ENCODE results near the gene SLC15A1. TPM values are rescaled to one million over a fixed set of nuclear protein-coding genes. Genes with fewer than 3 reads are reported as not detected.

SLC15A1 gene
- total RNA-seq, 1 donor from 2014 or later: 1.1 TPM

DNA sequence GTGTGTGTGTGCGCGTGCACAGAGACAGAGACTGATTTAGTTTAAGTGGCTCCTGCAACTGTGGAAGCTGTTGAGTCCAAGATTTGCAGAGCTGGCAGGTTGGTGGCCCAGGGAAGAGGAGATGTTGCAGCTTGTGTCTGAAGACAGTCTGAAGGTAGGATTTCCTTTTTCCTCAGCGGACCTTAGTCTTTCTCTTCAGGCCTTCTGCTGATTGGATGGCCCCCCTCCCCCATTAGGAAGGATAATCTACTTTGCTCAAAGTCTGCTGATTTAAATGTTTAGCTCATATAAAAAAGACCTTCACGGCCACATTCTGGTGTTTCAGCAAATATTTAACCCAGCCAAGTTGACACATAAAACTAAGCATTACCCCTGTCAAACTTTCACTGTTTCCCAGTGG lies 84.3 kb downstream of the SLC15A1 start:
- Histone ChIP-seq H3K4me3 (ENCODE audit: low read depth, low read length) (no peak overlapping the region), H3K36me3 (ENCODE audit: control insufficient read depth, insufficient read depth, low read length) (no peaks in the 10 kb centered on the region), H3K27me3 (ENCODE audit: control insufficient read depth, insufficient read depth, low read length) (no peaks in the 10 kb centered on the region)
- DNase-seq (ENCODE audit: low read depth): no peak
- TF ChIP-seq, protein P1, sequence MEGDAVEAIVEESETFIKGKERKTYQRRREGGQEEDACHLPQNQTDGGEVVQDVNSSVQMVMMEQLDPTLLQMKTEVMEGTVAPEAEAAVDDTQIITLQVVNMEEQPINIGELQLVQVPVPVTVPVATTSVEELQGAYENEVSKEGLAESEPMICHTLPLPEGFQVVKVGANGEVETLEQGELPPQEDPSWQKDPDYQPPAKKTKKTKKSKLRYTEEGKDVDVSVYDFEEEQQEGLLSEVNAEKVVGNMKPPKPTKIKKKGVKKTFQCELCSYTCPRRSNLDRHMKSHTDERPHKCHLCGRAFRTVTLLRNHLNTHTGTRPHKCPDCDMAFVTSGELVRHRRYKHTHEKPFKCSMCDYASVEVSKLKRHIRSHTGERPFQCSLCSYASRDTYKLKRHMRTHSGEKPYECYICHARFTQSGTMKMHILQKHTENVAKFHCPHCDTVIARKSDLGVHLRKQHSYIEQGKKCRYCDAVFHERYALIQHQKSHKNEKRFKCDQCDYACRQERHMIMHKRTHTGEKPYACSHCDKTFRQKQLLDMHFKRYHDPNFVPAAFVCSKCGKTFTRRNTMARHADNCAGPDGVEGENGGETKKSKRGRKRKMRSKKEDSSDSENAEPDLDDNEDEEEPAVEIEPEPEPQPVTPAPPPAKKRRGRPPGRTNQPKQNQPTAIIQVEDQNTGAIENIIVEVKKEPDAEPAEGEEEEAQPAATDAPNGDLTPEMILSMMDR (IDR thresholded peaks at IDR 0.05; ENCODE audit: insufficient read depth, low read length, poor library complexity, severe bottlenecking): no peak

GRCh38 chr13:98665638-98665995 lies 86.9 kb downstream of the SLC15A1 start:
- Histone ChIP-seq H3K27me3 (ENCODE audit: control insufficient read depth, insufficient read depth, low read length) (no peaks in the 10 kb centered on the region), H3K36me3 (ENCODE audit: control insufficient read depth, insufficient read depth, low read length) (no peaks in the 10 kb centered on the region), H3K4me3 (ENCODE audit: low read depth, low read length) (no peak overlapping the region)
- DNase-seq (ENCODE audit: low read depth): no peak
- TF ChIP-seq, protein P1 (IDR thresholded peaks at IDR 0.05; ENCODE audit: insufficient read depth, low read length, poor library complexity, severe bottlenecking): no peak

DNA sequence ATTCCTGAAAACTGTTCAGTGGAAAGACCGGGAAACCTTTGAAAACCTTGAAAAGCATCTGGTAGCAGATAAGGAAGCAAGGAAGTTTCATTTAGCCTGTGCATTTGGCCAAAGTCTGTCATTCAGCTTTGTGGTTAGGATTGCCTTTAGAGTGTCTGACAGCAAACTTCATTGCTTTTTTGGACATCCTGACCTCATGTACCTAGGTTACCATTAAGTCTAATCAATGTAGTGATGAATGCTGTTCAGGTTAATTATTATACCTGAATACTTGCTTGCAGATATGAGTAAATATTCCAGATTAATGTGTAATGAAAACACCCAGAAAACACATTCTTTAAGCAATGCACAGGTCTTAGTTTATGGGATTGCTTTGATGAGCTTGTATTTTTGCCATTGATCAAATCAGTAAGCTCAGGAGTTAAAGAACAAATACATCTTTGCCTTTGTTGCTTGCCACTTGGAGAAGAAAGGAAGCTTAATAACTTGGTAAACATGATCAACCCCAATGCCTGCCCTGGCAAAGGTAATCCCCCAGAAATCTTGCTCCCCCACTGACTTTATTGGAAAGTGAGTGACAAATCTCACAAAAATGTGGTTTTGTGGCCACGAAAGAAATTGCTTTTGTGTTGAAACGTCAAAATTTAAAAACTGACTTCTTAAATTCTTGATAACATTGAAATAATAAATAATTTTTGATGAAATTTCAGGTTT lies 87.4 kb downstream of the SLC15A1 start:
- no peaks in the 10 kb centered on the region for H3K36me3 ChIP-seq (ENCODE audit: control insufficient read depth, insufficient read depth, low read length)
- no peak overlapping the region for H3K4me3 ChIP-seq (ENCODE audit: low read depth, low read length)
- no peaks in the 10 kb centered on the region for H3K27me3 ChIP-seq (ENCODE audit: control insufficient read depth, insufficient read depth, low read length)
- no peak for DNase-seq (ENCODE audit: low read depth)
- TF ChIP-seq, protein P1 (IDR thresholded peaks at IDR 0.05; ENCODE audit: insufficient read depth, low read length, poor library complexity, severe bottlenecking): no peak

GRCh38 chr13:98664510-98664909 lies 88.0 kb downstream of the SLC15A1 start:
- TF ChIP-seq, protein P1 (IDR thresholded peaks at IDR 0.05; ENCODE audit: insufficient read depth, low read length, poor library complexity, severe bottlenecking): no peak
- H3K4me3 ChIP-seq (ENCODE audit: low read depth, low read length): no peak overlapping the region
- no peaks in the 10 kb centered on the region for H3K36me3 ChIP-seq (ENCODE audit: control insufficient read depth, insufficient read depth, low read length)
- no peak for DNase-seq (ENCODE audit: low read depth)
- no peaks in the 10 kb centered on the region for H3K27me3 ChIP-seq (ENCODE audit: control insufficient read depth, insufficient read depth, low read length)

DNA sequence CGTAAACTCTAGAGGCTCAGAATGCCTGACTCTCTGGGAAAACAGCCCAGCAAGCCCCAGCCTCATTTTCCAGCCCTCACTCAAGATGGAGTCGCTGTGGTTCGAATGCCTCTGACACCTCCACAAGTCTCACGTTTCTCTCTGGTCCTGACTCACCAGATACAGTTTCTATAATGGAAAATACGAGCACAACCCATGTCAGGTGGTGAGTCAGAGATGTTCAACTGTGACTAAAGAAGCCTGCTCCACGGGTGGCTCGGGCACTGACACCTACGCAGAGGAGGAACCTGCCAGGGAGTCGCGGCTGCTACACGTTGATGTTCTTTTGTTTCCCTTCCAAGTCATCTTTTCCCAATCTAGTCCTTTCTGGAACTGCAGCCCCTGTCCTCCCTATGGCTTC lies 88.4 kb downstream of the SLC15A1 start:
- Histone ChIP-seq H3K27me3 (ENCODE audit: control insufficient read depth, insufficient read depth, low read length) (no peaks in the 10 kb centered on the region), H3K4me3 (ENCODE audit: low read depth, low read length) (no peak overlapping the region), H3K36me3 (ENCODE audit: control insufficient read depth, insufficient read depth, low read length) (no peaks in the 10 kb centered on the region)
- DNase-seq (ENCODE audit: low read depth): peak; percentile 78
- TF ChIP-seq, protein P1 (IDR thresholded peaks at IDR 0.05; ENCODE audit: insufficient read depth, low read length, poor library complexity, severe bottlenecking): no peak

DNA sequence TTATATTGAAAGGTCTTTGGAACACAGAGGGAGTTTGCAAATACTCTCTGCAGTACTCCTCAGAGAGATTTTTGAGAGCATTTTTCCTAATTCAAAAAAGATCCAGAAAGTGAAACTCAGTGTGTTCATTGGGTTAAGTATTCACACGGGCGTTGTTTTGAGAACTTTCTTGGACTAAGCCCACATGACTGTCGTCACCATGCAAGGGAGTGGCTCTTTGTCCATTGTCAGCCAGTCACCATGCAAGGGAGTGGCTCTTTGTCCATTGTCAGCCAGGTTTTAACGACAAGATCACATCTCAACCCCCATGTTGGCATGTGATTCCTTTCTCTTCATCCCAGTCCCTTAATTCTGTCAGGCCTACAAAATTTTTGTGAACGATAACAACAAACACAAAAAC lies 94.3 kb downstream of the SLC15A1 start:
- H3K36me3 ChIP-seq (ENCODE audit: control insufficient read depth, insufficient read depth, low read length): no peaks in the 10 kb centered on the region
- DNase-seq (ENCODE audit: low read depth): no peak
- no peak overlapping the region for H3K4me3 ChIP-seq (ENCODE audit: low read depth, low read length)
- H3K27me3 ChIP-seq (ENCODE audit: control insufficient read depth, insufficient read depth, low read length): no peaks in the 10 kb centered on the region
- TF ChIP-seq, protein P1 (IDR thresholded peaks at IDR 0.05; ENCODE audit: insufficient read depth, low read length, poor library complexity, severe bottlenecking): no peak
